ENCODE measurements around the gene RAPGEF6.
A peak's percentile ranks its signal among the peaks of the same experiment; 100 is the strongest.

The RAPGEF6 gene

GRCh38 chr5:131644822-131645221 is 9.8 kb upstream of the RAPGEF6 start:
- Histone ChIP-seq H3K36me3 (ENCODE audit: control insufficient read depth in 1 of 2, insufficient read depth in 2 of 2, low read length in 2 of 2) (peaks cover 0 to 20% of the 10 kb centered on the region in 2 donors), H3K27ac (ENCODE audit: low read depth, low read length) (no peak overlapping the region), H3K4me1 (ENCODE audit: control insufficient read depth in 1 of 2, insufficient read depth in 2 of 2, low read length in 2 of 2) (no peaks in the 10 kb centered on the region), H3K9me3 (ENCODE audit: control insufficient read depth in 1 of 2, low read length in 2 of 2) (no peaks in the 10 kb centered on the region), H3K9ac (ENCODE audit: low read depth in 1 of 2, low read length in 2 of 2) (no peak overlapping the region), H3K27me3 (ENCODE audit: control insufficient read depth in 1 of 2, insufficient read depth in 2 of 2, low read length in 2 of 2) (no peaks in the 10 kb centered on the region), H3K4me3 (ENCODE audit: low read depth in 1 of 2, low read length in 2 of 2) (no peak overlapping the region)

- Histone ChIP-seq H3K9ac (ENCODE audit: low read depth in 1 of 2, low read length in 2 of 2) (no peak overlapping the region), H3K36me3 (ENCODE audit: control insufficient read depth in 1 of 2, insufficient read depth in 2 of 2, low read length in 2 of 2) (peaks cover 0 to 20% of the 10 kb centered on the region in 2 donors), H3K4me1 (ENCODE audit: control insufficient read depth in 1 of 2, insufficient read depth in 2 of 2, low read length in 2 of 2) (no peaks in the 10 kb centered on the region), H3K9me3 (ENCODE audit: control insufficient read depth in 1 of 2, low read length in 2 of 2) (no peaks in the 10 kb centered on the region), H3K27me3 (ENCODE audit: control insufficient read depth in 1 of 2, insufficient read depth in 2 of 2, low read length in 2 of 2) (no peaks in the 10 kb centered on the region), H3K4me3 (ENCODE audit: low read depth in 1 of 2, low read length in 2 of 2) (no peak overlapping the region), H3K27ac (ENCODE audit: low read depth, low read length) (no peak overlapping the region)
Observed at GRCh38 chr5:131644370-131644769, 9.3 kb upstream of the RAPGEF6 start.

- no peaks in the 10 kb centered on the region for H3K9me3 ChIP-seq (ENCODE audit: control insufficient read depth in 1 of 2, low read length in 2 of 2)
- H3K36me3 ChIP-seq (ENCODE audit: control insufficient read depth in 1 of 2, insufficient read depth in 2 of 2, low read length in 2 of 2): peaks cover 0 to 13% of the 10 kb centered on the region in 2 donors
- H3K27me3 ChIP-seq (ENCODE audit: control insufficient read depth in 1 of 2, insufficient read depth in 2 of 2, low read length in 2 of 2): no peaks in the 10 kb centered on the region
- H3K4me1 ChIP-seq (ENCODE audit: control insufficient read depth in 1 of 2, insufficient read depth in 2 of 2, low read length in 2 of 2): peaks cover 0 to 5% of the 10 kb centered on the region in 2 donors
- no peak overlapping the region for H3K27ac ChIP-seq (ENCODE audit: low read depth, low read length)
- no peak overlapping the region for H3K4me3 ChIP-seq (ENCODE audit: low read depth in 1 of 2, low read length in 2 of 2)
- H3K9ac ChIP-seq (ENCODE audit: low read depth in 1 of 2, low read length in 2 of 2): no peak overlapping the region
Observed at GRCh38 chr5:131641494-131641893, 6.5 kb upstream of the RAPGEF6 start.

DNA sequence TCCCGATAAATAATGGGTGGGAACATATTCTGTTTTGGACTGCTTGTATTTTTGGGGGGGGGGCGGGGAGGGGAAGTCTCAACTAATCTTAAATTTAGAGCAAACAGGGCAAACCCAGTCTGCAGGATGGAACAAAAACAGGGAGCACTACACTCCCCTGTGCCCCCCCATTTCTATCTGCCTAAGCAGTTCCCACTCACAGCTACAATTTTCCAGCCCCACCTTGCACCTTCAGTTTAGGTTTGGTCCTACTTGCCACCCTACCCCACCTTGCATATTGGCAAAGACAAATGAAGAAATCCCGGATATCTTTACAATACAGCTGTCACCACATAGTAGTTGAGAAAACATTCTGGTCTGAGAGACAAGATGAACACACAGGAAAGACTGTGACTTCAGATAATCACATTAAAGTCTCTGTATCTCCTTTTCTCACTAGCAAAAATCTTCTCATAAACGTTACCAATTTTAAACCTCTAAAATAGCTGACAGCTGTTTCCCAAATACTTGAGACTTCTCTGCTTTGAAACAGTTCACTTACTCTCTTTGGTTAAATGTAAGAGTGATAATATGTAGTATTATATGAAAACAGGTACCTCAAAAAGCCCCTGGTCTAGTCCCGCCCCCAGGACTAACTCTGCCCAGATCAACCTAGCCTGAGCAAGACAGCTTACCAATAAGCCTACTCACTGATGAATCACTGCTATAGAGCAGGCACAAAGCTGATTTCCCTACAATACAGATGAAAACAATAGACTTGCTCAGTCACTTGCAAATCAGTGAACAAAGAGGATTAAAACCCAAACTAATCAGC is 5.2 kb upstream of the RAPGEF6 start:
- Histone ChIP-seq H3K27ac (ENCODE audit: low read depth, low read length) (no peak overlapping the region), H3K4me1 (ENCODE audit: control insufficient read depth in 1 of 2, insufficient read depth in 2 of 2, low read length in 2 of 2) (peaks cover 0 to 10% of the 10 kb centered on the region in 2 donors), H3K4me3 (ENCODE audit: low read depth in 1 of 2, low read length in 2 of 2) (no peak overlapping the region), H3K9me3 (ENCODE audit: control insufficient read depth in 1 of 2, low read length in 2 of 2) (no peaks in the 10 kb centered on the region), H3K9ac (ENCODE audit: low read depth in 1 of 2, low read length in 2 of 2) (no peak overlapping the region), H3K27me3 (ENCODE audit: control insufficient read depth in 1 of 2, insufficient read depth in 2 of 2, low read length in 2 of 2) (no peaks in the 10 kb centered on the region), H3K36me3 (ENCODE audit: control insufficient read depth in 1 of 2, insufficient read depth in 2 of 2, low read length in 2 of 2) (peaks cover 0 to 8% of the 10 kb centered on the region in 2 donors)

DNA sequence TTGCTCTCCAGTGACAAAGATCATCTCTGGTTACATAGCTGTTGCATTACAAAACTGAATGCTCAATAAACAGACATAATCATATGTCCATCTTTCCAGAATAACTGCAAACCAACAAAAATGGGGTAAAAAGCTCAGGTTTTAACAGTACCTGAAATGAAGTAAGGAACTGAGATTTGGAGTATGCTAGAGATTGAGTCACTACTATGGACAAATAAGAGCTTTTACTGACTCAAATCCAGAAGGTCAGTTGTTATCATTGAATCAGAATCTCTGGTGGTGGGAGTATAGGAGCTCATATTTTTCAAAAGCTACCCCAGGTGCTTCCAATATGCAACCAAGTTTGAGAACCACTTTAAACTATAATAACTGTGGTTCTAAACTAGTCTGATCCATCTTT is 4.1 kb upstream of the RAPGEF6 start:
- no peaks in the 10 kb centered on the region for H3K36me3 ChIP-seq (ENCODE audit: control insufficient read depth in 1 of 2, insufficient read depth in 2 of 2, low read length in 2 of 2)
- no peaks in the 10 kb centered on the region for H3K27me3 ChIP-seq (ENCODE audit: control insufficient read depth in 1 of 2, insufficient read depth in 2 of 2, low read length in 2 of 2)
- H3K9me3 ChIP-seq (ENCODE audit: control insufficient read depth in 1 of 2, low read length in 2 of 2): no peaks in the 10 kb centered on the region
- H3K4me3 ChIP-seq (ENCODE audit: low read depth in 1 of 2, low read length in 2 of 2): no peak overlapping the region
- H3K27ac ChIP-seq (ENCODE audit: low read depth, low read length): no peak overlapping the region
- H3K4me1 ChIP-seq (ENCODE audit: control insufficient read depth in 1 of 2, insufficient read depth in 2 of 2, low read length in 2 of 2): peaks cover 0 to 12% of the 10 kb centered on the region in 2 donors
- no peak overlapping the region for H3K9ac ChIP-seq (ENCODE audit: low read depth in 1 of 2, low read length in 2 of 2)

GRCh38 chr5:131637694-131638093 is 2.7 kb upstream of the RAPGEF6 start:
- Histone ChIP-seq H3K9me3 (ENCODE audit: control insufficient read depth in 1 of 2, low read length in 2 of 2) (no peaks in the 10 kb centered on the region), H3K9ac (ENCODE audit: low read depth in 1 of 2, low read length in 2 of 2) (no peak overlapping the region), H3K4me1 (ENCODE audit: control insufficient read depth in 1 of 2, insufficient read depth in 2 of 2, low read length in 2 of 2) (peaks cover 2 to 19% of the 10 kb centered on the region in 2 donors), H3K36me3 (ENCODE audit: control insufficient read depth in 1 of 2, insufficient read depth in 2 of 2, low read length in 2 of 2) (no peaks in the 10 kb centered on the region), H3K27ac (ENCODE audit: low read depth, low read length) (no peak overlapping the region), H3K27me3 (ENCODE audit: control insufficient read depth in 1 of 2, insufficient read depth in 2 of 2, low read length in 2 of 2) (no peaks in the 10 kb centered on the region), H3K4me3 (ENCODE audit: low read depth in 1 of 2, low read length in 2 of 2) (no peak overlapping the region)

DNA sequence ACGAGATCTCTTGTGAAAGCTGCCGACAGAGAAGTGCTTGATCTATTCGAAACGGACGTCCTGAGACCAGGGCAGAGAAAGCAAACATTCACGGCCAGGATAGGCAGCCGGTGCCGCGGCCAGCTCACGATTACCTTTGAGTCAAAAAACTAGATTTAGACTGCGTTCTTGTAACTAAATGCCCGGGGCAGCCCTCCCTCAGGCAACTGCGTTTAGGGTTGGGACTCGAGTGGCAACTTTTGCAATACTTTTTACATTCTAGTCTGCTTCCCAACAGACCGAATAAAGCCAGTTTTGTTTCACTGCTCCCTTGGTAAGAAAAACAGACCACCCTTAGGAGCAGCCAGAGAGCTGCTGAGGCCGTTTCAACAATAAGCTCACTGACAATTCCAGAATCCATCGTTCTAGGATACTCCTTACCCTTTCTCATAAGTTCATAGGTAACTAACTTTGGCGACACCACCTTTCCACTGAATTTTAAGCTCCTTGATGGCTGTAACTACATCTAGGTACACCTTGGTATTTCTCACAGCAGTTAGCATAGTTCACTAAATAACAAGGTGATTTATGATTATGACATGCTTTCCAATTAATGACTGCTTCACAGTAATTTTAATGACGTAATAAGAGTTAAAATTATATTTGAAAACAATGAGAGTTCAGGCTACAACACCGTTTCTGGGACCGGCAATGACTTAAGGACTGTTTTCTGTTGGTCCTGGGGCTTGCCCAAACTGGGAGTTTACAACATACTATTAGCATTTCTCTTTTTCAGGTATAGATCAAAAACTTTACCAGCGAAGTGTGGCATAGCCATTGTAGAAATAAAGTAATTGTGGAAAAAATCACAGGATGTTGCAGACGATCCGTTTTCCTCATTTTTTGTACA is 899 bp upstream of the RAPGEF6 start:
- Histone ChIP-seq H3K4me3 (ENCODE audit: low read depth in 1 of 2, low read length in 2 of 2) (peak overlapping the region; percentile 78 to 96), H3K36me3 (ENCODE audit: control insufficient read depth in 1 of 2, insufficient read depth in 2 of 2, low read length in 2 of 2) (no peaks in the 10 kb centered on the region), H3K27me3 (ENCODE audit: control insufficient read depth in 1 of 2, insufficient read depth in 2 of 2, low read length in 2 of 2) (no peaks in the 10 kb centered on the region), H3K9ac (ENCODE audit: low read depth in 1 of 2, low read length in 2 of 2) (peak overlapping the region; percentile 70 to 95), H3K9me3 (ENCODE audit: control insufficient read depth in 1 of 2, low read length in 2 of 2) (no peaks in the 10 kb centered on the region), H3K4me1 (ENCODE audit: control insufficient read depth in 1 of 2, insufficient read depth in 2 of 2, low read length in 2 of 2) (peaks cover 5 to 32% of the 10 kb centered on the region in 2 donors), H3K27ac (ENCODE audit: low read depth, low read length) (peak overlapping the region; percentile 92)

DNA sequence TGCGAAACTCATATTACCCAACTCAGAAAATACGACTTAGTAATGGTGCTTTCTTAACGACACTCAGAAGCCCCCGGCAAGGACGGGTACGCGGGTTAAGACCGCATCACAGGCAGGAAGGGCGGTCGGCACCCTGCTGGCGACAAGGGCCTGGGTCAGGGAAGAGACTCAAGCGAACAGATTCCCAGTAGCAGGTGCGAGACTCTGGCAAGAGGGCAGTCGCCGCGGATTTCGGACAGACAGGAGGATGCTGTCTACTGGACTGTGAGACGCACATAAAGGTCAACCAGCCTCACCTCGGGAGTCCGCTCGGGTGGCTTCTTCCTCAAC is 398 bp downstream of the RAPGEF6 start:
- Histone ChIP-seq H3K4me3 (ENCODE audit: low read depth in 1 of 2, low read length in 2 of 2) (peak overlapping the region; percentile 78 to 96), H3K36me3 (ENCODE audit: control insufficient read depth in 1 of 2, insufficient read depth in 2 of 2, low read length in 2 of 2) (no peaks in the 10 kb centered on the region), H3K27me3 (ENCODE audit: control insufficient read depth in 1 of 2, insufficient read depth in 2 of 2, low read length in 2 of 2) (no peaks in the 10 kb centered on the region), H3K9ac (ENCODE audit: low read depth in 1 of 2, low read length in 2 of 2) (peak overlapping the region; percentile 72 to 95), H3K9me3 (ENCODE audit: control insufficient read depth in 1 of 2, low read length in 2 of 2) (no peaks in the 10 kb centered on the region), H3K27ac (ENCODE audit: low read depth, low read length) (peak overlapping the region; percentile 94), H3K4me1 (ENCODE audit: control insufficient read depth in 1 of 2, insufficient read depth in 2 of 2, low read length in 2 of 2) (peaks cover 12 to 43% of the 10 kb centered on the region in 2 donors)

DNA sequence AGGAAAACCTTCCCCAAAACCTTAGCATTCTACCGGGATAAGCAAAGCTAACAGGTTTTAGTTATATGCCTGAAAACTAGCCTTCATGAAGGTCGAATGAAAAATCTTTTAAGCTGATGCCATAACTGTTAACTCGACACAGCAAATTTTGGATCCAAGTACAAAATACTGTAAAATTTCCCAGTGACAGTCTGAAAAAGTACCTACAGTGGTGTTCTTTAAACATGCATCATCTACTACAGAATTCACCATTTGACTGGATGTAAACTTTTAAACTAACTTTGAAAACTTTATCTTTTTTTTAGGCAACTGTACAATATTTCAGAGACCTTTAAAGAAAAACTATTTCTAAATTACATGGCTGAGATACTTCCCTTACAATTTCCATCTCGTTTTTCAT is 791 bp downstream of the RAPGEF6 start:
- Histone ChIP-seq H3K9me3 (ENCODE audit: control insufficient read depth in 1 of 2, low read length in 2 of 2) (no peaks in the 10 kb centered on the region), H3K27ac (ENCODE audit: low read depth, low read length) (peak overlapping the region; percentile 94), H3K9ac (ENCODE audit: low read depth in 1 of 2, low read length in 2 of 2) (peak overlapping the region; percentile 72 to 95), H3K4me1 (ENCODE audit: control insufficient read depth in 1 of 2, insufficient read depth in 2 of 2, low read length in 2 of 2) (peaks cover 12 to 43% of the 10 kb centered on the region in 2 donors), H3K4me3 (ENCODE audit: low read depth in 1 of 2, low read length in 2 of 2) (peak overlapping the region; percentile 78 to 96), H3K36me3 (ENCODE audit: control insufficient read depth in 1 of 2, insufficient read depth in 2 of 2, low read length in 2 of 2) (no peaks in the 10 kb centered on the region), H3K27me3 (ENCODE audit: control insufficient read depth in 1 of 2, insufficient read depth in 2 of 2, low read length in 2 of 2) (no peaks in the 10 kb centered on the region)

GRCh38 chr5:131633830-131634229 is 1.2 kb downstream of the RAPGEF6 start:
- Histone ChIP-seq H3K27ac (ENCODE audit: low read depth, low read length) (no peak overlapping the region), H3K4me1 (ENCODE audit: control insufficient read depth in 1 of 2, insufficient read depth in 2 of 2, low read length in 2 of 2) (peaks cover 12 to 43% of the 10 kb centered on the region in 2 donors), H3K9me3 (ENCODE audit: control insufficient read depth in 1 of 2, low read length in 2 of 2) (no peaks in the 10 kb centered on the region), H3K9ac (ENCODE audit: low read depth in 1 of 2, low read length in 2 of 2) (peak overlapping the region in 1 of 2 donors; percentile 95), H3K27me3 (ENCODE audit: control insufficient read depth in 1 of 2, insufficient read depth in 2 of 2, low read length in 2 of 2) (no peaks in the 10 kb centered on the region), H3K36me3 (ENCODE audit: control insufficient read depth in 1 of 2, insufficient read depth in 2 of 2, low read length in 2 of 2) (no peaks in the 10 kb centered on the region), H3K4me3 (ENCODE audit: low read depth in 1 of 2, low read length in 2 of 2) (peak overlapping the region; percentile 78 to 96)
